ENCODE data around the gene STK17B. TPM values are rescaled to one million over a fixed set of nuclear protein-coding genes. Genes with fewer than 3 reads are reported as not detected.

The STK17B gene
- total and polyA plus RNA-seq, 3 experiments from 2014 or later = 54.6 to 130 (median 121) TPM

- Histone ChIP-seq H3K4me1 (ENCODE audit: insufficient read depth, low read length) (peaks cover 40% of the 10 kb centered on the region), H3K27ac (ENCODE audit: low read depth, low read length) (peak overlapping the region; percentile 98), H3K4me3 (ENCODE audit: low read length) (peak overlapping the region; percentile 88), H3K27me3 (ENCODE audit: insufficient read depth, low read length, poor library complexity, severe bottlenecking) (no peaks in the 10 kb centered on the region), H3K9me3 (ENCODE audit: low read length) (no peaks in the 10 kb centered on the region), H3K36me3 (ENCODE audit: insufficient read depth, low read length) (peaks cover 17% of the 10 kb centered on the region)
- H3K27ac Mint-ChIP-seq = peak overlapping the region; percentile 86 to 100 (median 96)
- DNase-seq = no peak
- peak overlapping the region; percentile 95 to 99 (median 97) for H3K4me3 Mint-ChIP-seq
- peaks cover 0 to 2% of the 10 kb centered on the region in 2 donors for H3K27me3 Mint-ChIP-seq
- ChIA-PET POLR2A (interaction anchor here (0.8 to 2.2 kb wide), 3 partner anchors 9 to 95 kb away, joined by 4 to 14 read pairs (median 5); no protein-coding TSS in a partner anchor), CTCF (interaction anchor here (1.5 to 6.2 kb wide), 4 partner anchors 9 to 99 kb away, joined by 5 to 56 read pairs (median 12); partner anchors contain the start of gene DNAH7)
- peaks cover 41 to 53% (median 53%) of the 10 kb centered on the region in 3 donors for H3K4me1 Mint-ChIP-seq
- H3K36me3 Mint-ChIP-seq = peaks cover 11 to 64% (median 20%) of the 10 kb centered on the region in 3 donors
- no peaks in the 10 kb centered on the region for H3K9me3 Mint-ChIP-seq
These were observed 3.7 kb downstream of the STK17B start for GRCh38 chr2:196167666-196168065.

GRCh38 chr2:196166876-196167275 lies 4.5 kb downstream of the STK17B start:
- H3K4me1 ChIP-seq (ENCODE audit: insufficient read depth, low read length) = peaks cover 40% of the 10 kb centered on the region
- H3K4me3 ChIP-seq (ENCODE audit: low read length) = peak overlapping the region; percentile 88
- H3K9me3 ChIP-seq (ENCODE audit: low read length) = no peaks in the 10 kb centered on the region
- Mint-ChIP-seq H3K4me1 (peaks cover 42 to 53% (median 53%) of the 10 kb centered on the region in 3 donors), H3K9me3 (no peaks in the 10 kb centered on the region), H3K27me3 (peaks cover 0 to 2% of the 10 kb centered on the region in 2 donors), H3K4me3 (peak overlapping the region; percentile 95 to 99 (median 97)), H3K36me3 (peaks cover 18 to 72% (median 27%) of the 10 kb centered on the region in 3 donors), H3K27ac (peak overlapping the region; percentile 19 to 100 (median 95))
- ChIA-PET POLR2A (interaction anchor here (0.6 to 2.2 kb wide), 10 partner anchors 9 to 110 kb away, joined by 3 to 18 read pairs (median 4); no protein-coding TSS in a partner anchor), CTCF (interaction anchor here (0.8 to 6.2 kb wide), 13 partner anchors 9 to 109 kb away, joined by 3 to 56 read pairs (median 4); partner anchors contain the start of gene DNAH7)
- H3K27me3 ChIP-seq (ENCODE audit: insufficient read depth, low read length, poor library complexity, severe bottlenecking) = no peaks in the 10 kb centered on the region
- DNase-seq = peak in 1 of 5 donors; percentile 68
- H3K36me3 ChIP-seq (ENCODE audit: insufficient read depth, low read length) = peaks cover 25% of the 10 kb centered on the region
- H3K27ac ChIP-seq (ENCODE audit: low read depth, low read length) = peak overlapping the region; percentile 98

GRCh38 chr2:196165016-196165415 lies 6.4 kb downstream of the STK17B start:
- Histone ChIP-seq H3K27ac (ENCODE audit: low read depth, low read length) (peak overlapping the region; percentile 40), H3K9me3 (ENCODE audit: low read length) (no peaks in the 10 kb centered on the region), H3K4me3 (ENCODE audit: low read length) (peak overlapping the region; percentile 67), H3K27me3 (ENCODE audit: insufficient read depth, low read length, poor library complexity, severe bottlenecking) (no peaks in the 10 kb centered on the region), H3K4me1 (ENCODE audit: insufficient read depth, low read length) (peaks cover 56% of the 10 kb centered on the region), H3K36me3 (ENCODE audit: insufficient read depth, low read length) (peaks cover 23% of the 10 kb centered on the region)
- Mint-ChIP-seq H3K27me3 (peaks cover 0 to 3% of the 10 kb centered on the region in 2 donors), H3K9me3 (no peaks in the 10 kb centered on the region), H3K4me3 (peak overlapping the region; percentile 76 to 96 (median 80)), H3K27ac (peak overlapping the region; percentile 66 to 99 (median 94)), H3K4me1 (peaks cover 54 to 71% (median 68%) of the 10 kb centered on the region in 3 donors), H3K36me3 (peaks cover 13 to 77% (median 26%) of the 10 kb centered on the region in 3 donors)
- ChIA-PET POLR2A (interaction anchor here (1.2 to 2.7 kb wide), 2 partner anchors 11 to 33 kb away, joined by 3 to 8 read pairs; no protein-coding TSS in a partner anchor), CTCF (interaction anchor here (0.9 to 6.2 kb wide), 9 partner anchors 12 to 111 kb away, joined by 3 to 56 read pairs (median 4); no protein-coding TSS in a partner anchor)
- DNase-seq = peak in 1 of 5 donors; percentile 32

GRCh38 chr2:196163285-196163684 lies 8.1 kb downstream of the STK17B start:
- Mint-ChIP-seq H3K27me3 (peaks cover 0 to 4% of the 10 kb centered on the region in 2 donors), H3K36me3 (peaks cover 17 to 75% (median 25%) of the 10 kb centered on the region in 3 donors), H3K4me1 (peaks cover 66 to 86% (median 85%) of the 10 kb centered on the region in 3 donors), H3K4me3 (peak overlapping the region; percentile 72 to 96 (median 79)), H3K27ac (peak overlapping the region; percentile 87 to 99 (median 96)), H3K9me3 (no peaks in the 10 kb centered on the region)
- Histone ChIP-seq H3K36me3 (ENCODE audit: insufficient read depth, low read length) (peaks cover 29% of the 10 kb centered on the region), H3K9me3 (ENCODE audit: low read length) (no peaks in the 10 kb centered on the region), H3K4me3 (ENCODE audit: low read length) (peak overlapping the region; percentile 63), H3K27ac (ENCODE audit: low read depth, low read length) (peak overlapping the region; percentile 71), H3K4me1 (ENCODE audit: insufficient read depth, low read length) (peaks cover 70% of the 10 kb centered on the region), H3K27me3 (ENCODE audit: insufficient read depth, low read length, poor library complexity, severe bottlenecking) (no peaks in the 10 kb centered on the region)
- peak in 2 of 5 donors; percentile 53 to 63 for DNase-seq
- ChIA-PET POLR2A (interaction anchor here (0.6 to 2.7 kb wide), 10 partner anchors 8 to 506 kb away, joined by 3 to 8 read pairs (median 4); partner anchors contain the start of genes DNAH7, SLC39A10 and STK17B), CTCF (interaction anchor here (0.7 to 6.2 kb wide), 10 partner anchors 10 to 114 kb away, joined by 3 to 56 read pairs (median 4); no protein-coding TSS in a partner anchor)

- Histone ChIP-seq H3K36me3 (ENCODE audit: insufficient read depth, low read length) (peaks cover 29% of the 10 kb centered on the region), H3K4me1 (ENCODE audit: insufficient read depth, low read length) (peaks cover 76% of the 10 kb centered on the region), H3K4me3 (ENCODE audit: low read length) (peak overlapping the region; percentile 63), H3K27ac (ENCODE audit: low read depth, low read length) (peak overlapping the region; percentile 71), H3K27me3 (ENCODE audit: insufficient read depth, low read length, poor library complexity, severe bottlenecking) (no peaks in the 10 kb centered on the region), H3K9me3 (ENCODE audit: low read length) (no peaks in the 10 kb centered on the region)
- peaks cover 17 to 75% (median 25%) of the 10 kb centered on the region in 3 donors for H3K36me3 Mint-ChIP-seq
- H3K4me3 Mint-ChIP-seq = peak overlapping the region; percentile 72 to 96 (median 79)
- H3K9me3 Mint-ChIP-seq = no peaks in the 10 kb centered on the region
- peaks cover 70 to 92% (median 90%) of the 10 kb centered on the region in 3 donors for H3K4me1 Mint-ChIP-seq
- H3K27me3 Mint-ChIP-seq = peaks cover 0 to 4% of the 10 kb centered on the region in 2 donors
- H3K27ac Mint-ChIP-seq = peak overlapping the region; percentile 87 to 99 (median 96)
- CTCF ChIA-PET = interaction anchor here (0.7 to 6.2 kb wide), 11 partner anchors 11 to 114 kb away, joined by 3 to 56 read pairs (median 3); partner anchors contain the start of gene DNAH7
- POLR2A ChIA-PET = interaction anchor here (0.6 to 2.7 kb wide), 10 partner anchors 9 to 506 kb away, joined by 3 to 8 read pairs (median 4); partner anchors contain the start of genes DNAH7, SLC39A10 and STK17B
- no peak for DNase-seq
These were observed 8.7 kb downstream of the STK17B start for GRCh38 chr2:196162586-196163175.

GRCh38 chr2:196160946-196161345 lies 10.4 kb downstream of the STK17B start:
- Mint-ChIP-seq H3K27ac (peak overlapping the region; percentile 87 to 99 (median 96)), H3K4me3 (peak overlapping the region; percentile 72 to 96 (median 79)), H3K36me3 (peaks cover 17 to 78% (median 34%) of the 10 kb centered on the region in 3 donors), H3K27me3 (peaks cover 0 to 4% of the 10 kb centered on the region in 2 donors), H3K9me3 (no peaks in the 10 kb centered on the region), H3K4me1 (peaks cover 78 to 97% (median 93%) of the 10 kb centered on the region in 3 donors)
- Histone ChIP-seq H3K4me3 (ENCODE audit: low read length) (no peak overlapping the region), H3K27ac (ENCODE audit: low read depth, low read length) (peak overlapping the region; percentile 45), H3K4me1 (ENCODE audit: insufficient read depth, low read length) (peaks cover 89% of the 10 kb centered on the region), H3K27me3 (ENCODE audit: insufficient read depth, low read length, poor library complexity, severe bottlenecking) (no peaks in the 10 kb centered on the region), H3K9me3 (ENCODE audit: low read length) (no peaks in the 10 kb centered on the region), H3K36me3 (ENCODE audit: insufficient read depth, low read length) (peaks cover 37% of the 10 kb centered on the region)
- CTCF ChIA-PET = interaction anchor here (1.6 to 4.6 kb wide), 3 partner anchors 60 to 115 kb away, joined by 3 to 30 read pairs (median 13); no protein-coding TSS in a partner anchor
- DNase-seq = no peak
- POLR2A ChIA-PET = interaction anchor here (0.7 to 3.7 kb wide), 4 partner anchors 10 to 79 kb away, joined by 3 to 48 read pairs (median 4); partner anchors contain the start of gene STK17B

- Mint-ChIP-seq H3K36me3 (peaks cover 17 to 78% (median 33%) of the 10 kb centered on the region in 3 donors), H3K9me3 (no peaks in the 10 kb centered on the region), H3K4me1 (peaks cover 78 to 97% (median 93%) of the 10 kb centered on the region in 3 donors), H3K27ac (peak overlapping the region; percentile 71 to 99 (median 98)), H3K4me3 (peak overlapping the region; percentile 72 to 96 (median 85)), H3K27me3 (peaks cover 0 to 4% of the 10 kb centered on the region in 2 donors)
- peak overlapping the region; percentile 9 for H3K4me3 ChIP-seq (ENCODE audit: low read length)
- H3K27ac ChIP-seq (ENCODE audit: low read depth, low read length) = peak overlapping the region; percentile 45
- ChIA-PET POLR2A (interaction anchor here (0.7 to 3.7 kb wide), 5 partner anchors 11 to 80 kb away, joined by 3 to 48 read pairs (median 4); partner anchors contain the start of gene STK17B), CTCF (interaction anchor here (1.2 to 3.6 kb wide), 4 partner anchors 60 to 116 kb away, joined by 3 to 9 read pairs (median 4); no protein-coding TSS in a partner anchor)
- no peaks in the 10 kb centered on the region for H3K9me3 ChIP-seq (ENCODE audit: low read length)
- H3K27me3 ChIP-seq (ENCODE audit: insufficient read depth, low read length, poor library complexity, severe bottlenecking) = no peaks in the 10 kb centered on the region
- H3K4me1 ChIP-seq (ENCODE audit: insufficient read depth, low read length) = peaks cover 88% of the 10 kb centered on the region
- DNase-seq = peak; percentile 36 to 90 (median 80)
- H3K36me3 ChIP-seq (ENCODE audit: insufficient read depth, low read length) = peaks cover 42% of the 10 kb centered on the region
These were observed 11.3 kb downstream of the STK17B start for GRCh38 chr2:196160101-196160500.

Data from CD8-positive, alpha-beta memory T cell (primary cell).